HG02623 (cell line): ENCODE measurements around the gene EVX2.

ENCODE experiments used
- ATAC-seq: cut with Tn5 transposase; IDR thresholded peaks from one replicate; pipeline ENCODE4 v1.9.1; 2021; ENCODE audit warnings: moderate library complexity; ENCODE audit not compliant: unreplicated experiment

The EVX2 gene

GRCh38 chr2:176107731-176108181 lies 24.0 kb upstream of the EVX2 start:
- no peak for ATAC-seq

- no peak for ATAC-seq
These were observed 23.1 kb upstream of the EVX2 start, which contains the start of gene HOXD11 for GRCh38 chr2:176106581-176107539. HOXD11 (plus strand) TSS chr2:176107280; CDS start chr2:176107356, 76 bp downstream.

GRCh38 chr2:176105730-176106580 lies 22.2 kb upstream of the EVX2 start:
- no peak for ATAC-seq

- no peak for ATAC-seq
These were observed 21.4 kb upstream of the EVX2 start for GRCh38 chr2:176105078-176105729.

- no peak for ATAC-seq
These were observed 20.7 kb upstream of the EVX2 start for GRCh38 chr2:176104316-176105077.

GRCh38 chr2:176103742-176104315 lies 20.1 kb upstream of the EVX2 start:
- no peak for ATAC-seq

- no peak for ATAC-seq
These were observed 19.4 kb upstream of the EVX2 start for GRCh38 chr2:176103194-176103593.

GRCh38 chr2:176102309-176102866 lies 18.6 kb upstream of the EVX2 start:
- no peak for ATAC-seq

GRCh38 chr2:176101842-176102241 lies 18.1 kb upstream of the EVX2 start:
- no peak for ATAC-seq

- no peak for ATAC-seq
These were observed 17.6 kb upstream of the EVX2 start for GRCh38 chr2:176101216-176101830.

- ATAC-seq, result no peak
These were observed 16.9 kb upstream of the EVX2 start for GRCh38 chr2:176100547-176101140.

GRCh38 chr2:176099728-176100546 lies 16.2 kb upstream of the EVX2 start, which contains the start of gene HOXD12:
HOXD12 (plus strand) TSS chr2:176099795; CDS start chr2:176099802, 7 bp downstream.
- ATAC-seq, result no peak

- no peak for ATAC-seq
These were observed 15.5 kb upstream of the EVX2 start for GRCh38 chr2:176099159-176099727.

GRCh38 chr2:176098366-176099158 lies 14.8 kb upstream of the EVX2 start:
- ATAC-seq, result no peak

- no peak for ATAC-seq
These were observed 14.1 kb upstream of the EVX2 start for GRCh38 chr2:176097820-176098365.
